ENCODE data around the gene IQGAP2.
A peak's percentile ranks its signal among the peaks of the same experiment; 100 is the strongest.

The IQGAP2 gene

GRCh38 chr5:76700571-76700970 lies 297.5 kb downstream of the IQGAP2 start (continued):
- TF ChIP-seq CSRNP3 (CRISPR knock-in tag; IDR thresholded peaks at IDR 0.05) (no peak), TOX (CRISPR knock-in tag; IDR thresholded peaks at IDR 0.05; ENCODE audit: borderline replicate concordance) (no peak), ZC3H10 (CRISPR knock-in tag; IDR thresholded peaks at IDR 0.05) (no peak)

- peak; percentile 67 for ATAC-seq
- TF ChIP-seq GLIS3 (CRISPR knock-in tag; IDR thresholded peaks at IDR 0.05) (no peak), ESRRG (CRISPR knock-in tag; IDR thresholded peaks at IDR 0.05) (no peak), POU6F1 (CRISPR knock-in tag; IDR thresholded peaks at IDR 0.05; ENCODE audit: borderline replicate concordance, low read depth) (no peak), TCF4 (CRISPR knock-in tag; IDR thresholded peaks at IDR 0.05; ENCODE audit: borderline replicate concordance) (no peak), ISL1 (CRISPR knock-in tag; IDR thresholded peaks at IDR 0.05) (peak; percentile 57), CSDC2 (CRISPR knock-in tag; IDR thresholded peaks at IDR 0.05) (0 out of 2 replicates have a peak, but pooled peaks have one; percentile 45)
Measured at GRCh38 chr5:76701298-76701697, 298.2 kb downstream of the IQGAP2 start.

GRCh38 chr5:76703707-76704106 lies 300.6 kb downstream of the IQGAP2 start:
- ATAC-seq, result peak; percentile 60; the same call in 2 of the 3 replicates
- TF ChIP-seq TSHZ2 (CRISPR knock-in tag; IDR thresholded peaks at IDR 0.05) (no peak), SNAI2 (CRISPR knock-in tag; IDR thresholded peaks at IDR 0.05) (no peak), ARNTL (CRISPR knock-in tag; IDR thresholded peaks at IDR 0.05; ENCODE audit: borderline replicate concordance, low read depth) (no peak), TOX (CRISPR knock-in tag; IDR thresholded peaks at IDR 0.05; ENCODE audit: borderline replicate concordance) (no peak), ISL1 (CRISPR knock-in tag; IDR thresholded peaks at IDR 0.05) (peak; percentile 61), CREB5 (CRISPR knock-in tag; IDR thresholded peaks at IDR 0.05; ENCODE audit: low read depth) (no peak)

GRCh38 chr5:76704131-76704663 lies 301.1 kb downstream of the IQGAP2 start:
- no peak; the same call in 2 of the 3 replicates for ATAC-seq
- TF ChIP-seq SNAI2 (CRISPR knock-in tag; IDR thresholded peaks at IDR 0.05) (no peak), ZNF70 (CRISPR knock-in tag; IDR thresholded peaks at IDR 0.05) (no peak), ESRRG (CRISPR knock-in tag; IDR thresholded peaks at IDR 0.05) (no peak), ARNTL (CRISPR knock-in tag; IDR thresholded peaks at IDR 0.05; ENCODE audit: borderline replicate concordance, low read depth) (no peak), RARB (CRISPR knock-in tag; IDR thresholded peaks at IDR 0.05) (no peak), PPARA (CRISPR knock-in tag; IDR thresholded peaks at IDR 0.05; ENCODE audit: borderline replicate concordance) (no peak), OSR1 (CRISPR knock-in tag; IDR thresholded peaks at IDR 0.05) (no peak), ZFP30 (CRISPR knock-in tag; IDR thresholded peaks at IDR 0.05) (no peak), TCF4 (CRISPR knock-in tag; IDR thresholded peaks at IDR 0.05; ENCODE audit: borderline replicate concordance) (no peak), GLIS3 (CRISPR knock-in tag; IDR thresholded peaks at IDR 0.05) (no peak), ZNF8 (CRISPR knock-in tag; IDR thresholded peaks at IDR 0.05) (no peak), ISL1 (CRISPR knock-in tag; IDR thresholded peaks at IDR 0.05) (no peak), TOX (CRISPR knock-in tag; IDR thresholded peaks at IDR 0.05; ENCODE audit: borderline replicate concordance) (no peak), POU6F1 (CRISPR knock-in tag; IDR thresholded peaks at IDR 0.05; ENCODE audit: borderline replicate concordance, low read depth) (no peak)

Measured in SK-N-SH treated with all-trans-retinoic acid at 6 μM for 48 hours (cell line).